ENCODE data around the gene DOP1A. TPM values are rescaled to one million over a fixed set of nuclear protein-coding genes. Genes with fewer than 3 reads are reported as not detected.

Gene DOP1A
- total RNA-seq, 4 donors from 2014 or later, result 33.2 to 46.9 (median 34.1) TPM

GRCh38 chr6:83071023-83071422, 3.6 kb downstream of the DOP1A start:
- no peak for DNase-seq (ENCODE audit: extremely low spot score)
- H3K9me3 ChIP-seq, result no peaks in the 10 kb centered on the region
- H3K27ac ChIP-seq (replicated peaks in 1 of 4), result peak overlapping the region; percentile 30 to 55 (median 46)
- WGBS, result 49% methylated on average over 4 of the region's 4 CpGs
- intact Hi-C loops (cut with DNase I), result no loop called here
- H3K36me3 ChIP-seq, result no peaks in the 10 kb centered on the region
- H3K4me3 ChIP-seq, result no peak overlapping the region
- TF ChIP-seq, protein P1, sequence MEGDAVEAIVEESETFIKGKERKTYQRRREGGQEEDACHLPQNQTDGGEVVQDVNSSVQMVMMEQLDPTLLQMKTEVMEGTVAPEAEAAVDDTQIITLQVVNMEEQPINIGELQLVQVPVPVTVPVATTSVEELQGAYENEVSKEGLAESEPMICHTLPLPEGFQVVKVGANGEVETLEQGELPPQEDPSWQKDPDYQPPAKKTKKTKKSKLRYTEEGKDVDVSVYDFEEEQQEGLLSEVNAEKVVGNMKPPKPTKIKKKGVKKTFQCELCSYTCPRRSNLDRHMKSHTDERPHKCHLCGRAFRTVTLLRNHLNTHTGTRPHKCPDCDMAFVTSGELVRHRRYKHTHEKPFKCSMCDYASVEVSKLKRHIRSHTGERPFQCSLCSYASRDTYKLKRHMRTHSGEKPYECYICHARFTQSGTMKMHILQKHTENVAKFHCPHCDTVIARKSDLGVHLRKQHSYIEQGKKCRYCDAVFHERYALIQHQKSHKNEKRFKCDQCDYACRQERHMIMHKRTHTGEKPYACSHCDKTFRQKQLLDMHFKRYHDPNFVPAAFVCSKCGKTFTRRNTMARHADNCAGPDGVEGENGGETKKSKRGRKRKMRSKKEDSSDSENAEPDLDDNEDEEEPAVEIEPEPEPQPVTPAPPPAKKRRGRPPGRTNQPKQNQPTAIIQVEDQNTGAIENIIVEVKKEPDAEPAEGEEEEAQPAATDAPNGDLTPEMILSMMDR (IDR thresholded peaks at IDR 0.05), result no peak
- TF ChIP-seq POLR2A (IDR thresholded peaks at IDR 0.05; ENCODE audit: low read depth) (no peak), EP300 (IDR thresholded peaks at IDR 0.05) (no peak), POLR2AphosphoS5 (IDR thresholded peaks at IDR 0.05) (no peak)
- peaks cover 31 to 56% (median 45%) of the 10 kb centered on the region in 4 donors for H3K4me1 ChIP-seq
- no peaks in the 10 kb centered on the region for H3K27me3 ChIP-seq

DNA sequence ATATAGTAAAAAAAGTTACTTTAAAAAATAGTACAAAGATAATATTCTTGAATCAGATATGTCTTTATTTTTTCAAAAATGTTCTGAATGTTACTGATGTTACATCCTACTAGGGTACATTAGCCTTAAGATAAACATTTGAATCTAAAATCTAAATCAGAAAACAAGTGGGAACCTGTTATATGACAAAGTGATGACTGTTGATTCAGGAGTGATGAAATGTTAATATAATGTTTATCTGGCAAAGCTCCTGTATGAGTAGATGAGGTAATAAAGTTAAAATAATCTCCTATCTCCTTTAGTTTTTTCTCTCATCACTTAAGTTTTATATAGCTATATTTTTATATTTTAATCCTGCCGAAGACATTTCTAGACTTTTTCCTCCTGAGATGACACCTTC, 4.2 kb downstream of the DOP1A start:
- no peaks in the 10 kb centered on the region for H3K27me3 ChIP-seq
- H3K4me3 ChIP-seq, result no peak overlapping the region
- no peak for DNase-seq (ENCODE audit: extremely low spot score)
- intact Hi-C loops (cut with DNase I), result no loop called here
- WGBS, result 50% methylated on average over 1 of the region's 1 CpG
- no peaks in the 10 kb centered on the region for H3K9me3 ChIP-seq
- H3K4me1 ChIP-seq, result peaks cover 31 to 54% (median 42%) of the 10 kb centered on the region in 4 donors
- H3K36me3 ChIP-seq, result no peaks in the 10 kb centered on the region
- TF ChIP-seq EP300 (IDR thresholded peaks at IDR 0.05), result no peak
- no peak for TF ChIP-seq POLR2AphosphoS5 (IDR thresholded peaks at IDR 0.05)
- TF ChIP-seq POLR2A (IDR thresholded peaks at IDR 0.05; ENCODE audit: low read depth), result no peak
- TF ChIP-seq, protein P1 (IDR thresholded peaks at IDR 0.05), result no peak
- peak overlapping the region; percentile 3 to 55 (median 46) for H3K27ac ChIP-seq (replicated peaks in 1 of 4)

GRCh38 chr6:83072726-83073125, 5.3 kb downstream of the DOP1A start:
- Histone ChIP-seq H3K4me3 (no peak overlapping the region), H3K27me3 (no peaks in the 10 kb centered on the region), H3K4me1 (peaks cover 31 to 54% (median 42%) of the 10 kb centered on the region in 4 donors), H3K9me3 (no peaks in the 10 kb centered on the region), H3K27ac (replicated peaks in 1 of 4) (no peak overlapping the region), H3K36me3 (no peaks in the 10 kb centered on the region)
- intact Hi-C loops (cut with DNase I), result no loop called here
- no peak for DNase-seq (ENCODE audit: extremely low spot score)
- 89% methylated on average over 2 of the region's 2 CpGs for WGBS
- TF ChIP-seq POLR2AphosphoS5 (IDR thresholded peaks at IDR 0.05) (no peak), POLR2A (IDR thresholded peaks at IDR 0.05; ENCODE audit: low read depth) (no peak), EP300 (IDR thresholded peaks at IDR 0.05) (no peak)
- TF ChIP-seq, protein P1 (IDR thresholded peaks at IDR 0.05), result no peak

GRCh38 chr6:83073615-83074014, 6.1 kb downstream of the DOP1A start:
- DNase-seq (ENCODE audit: extremely low spot score), result no peak
- Histone ChIP-seq H3K9me3 (no peaks in the 10 kb centered on the region), H3K4me3 (no peak overlapping the region), H3K4me1 (peaks cover 25 to 49% (median 38%) of the 10 kb centered on the region in 4 donors), H3K36me3 (no peaks in the 10 kb centered on the region), H3K27me3 (no peaks in the 10 kb centered on the region), H3K27ac (replicated peaks in 1 of 4) (no peak overlapping the region)
- 86% methylated on average over 1 of the region's 1 CpG for WGBS
- TF ChIP-seq POLR2AphosphoS5 (IDR thresholded peaks at IDR 0.05), result no peak
- intact Hi-C loops (cut with DNase I), result no loop called here

- Histone ChIP-seq H3K4me1 (peaks cover 0 to 17% (median 12%) of the 10 kb centered on the region in 4 donors), H3K36me3 (no peaks in the 10 kb centered on the region), H3K9me3 (no peaks in the 10 kb centered on the region), H3K4me3 (no peak overlapping the region), H3K27me3 (no peaks in the 10 kb centered on the region), H3K27ac (replicated peaks in 1 of 4) (no peak overlapping the region)
- intact Hi-C loops (cut with DNase I), result no loop called here
- no peak for DNase-seq (ENCODE audit: extremely low spot score)
- WGBS, result 25% methylated on average over 1 of the region's 1 CpG
- no peak for TF ChIP-seq POLR2AphosphoS5 (IDR thresholded peaks at IDR 0.05)
- TF ChIP-seq POLR2A (IDR thresholded peaks at IDR 0.05; ENCODE audit: low read depth), result no peak
- TF ChIP-seq EP300 (IDR thresholded peaks at IDR 0.05), result no peak
Observed at GRCh38 chr6:83083476-83083875, 16.0 kb downstream of the DOP1A start.

DNA sequence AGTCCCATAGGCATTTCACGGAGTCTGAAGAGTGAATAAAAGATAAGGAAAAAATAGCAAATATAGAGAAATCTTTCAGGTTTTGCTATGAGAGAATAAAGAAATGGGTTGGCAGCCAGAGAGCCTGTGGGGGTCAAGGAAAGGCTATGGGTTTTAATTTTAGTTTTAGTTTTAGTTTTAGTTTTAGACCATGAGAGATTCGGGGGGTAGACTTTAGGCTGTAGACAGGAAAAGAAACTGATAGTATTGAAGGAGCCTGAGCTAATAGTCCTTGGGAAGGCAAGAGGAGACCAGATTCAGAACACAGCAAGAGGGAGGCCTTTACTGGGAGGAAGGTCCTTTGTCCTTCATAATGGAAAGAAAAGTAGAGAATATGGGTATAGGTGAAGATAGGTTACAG, 19.3 kb downstream of the DOP1A start:
- no peak overlapping the region for H3K27ac ChIP-seq (replicated peaks in 1 of 4)
- intact Hi-C loops (cut with DNase I), result no loop called here

More for the DNA sequence above, 19.3 kb downstream of the DOP1A start:
- WGBS, result 90% methylated on average over 2 of the region's 2 CpGs
- H3K27me3 ChIP-seq, result no peaks in the 10 kb centered on the region
- peaks cover 0 to 21% (median 15%) of the 10 kb centered on the region in 4 donors for H3K4me1 ChIP-seq
- TF ChIP-seq POLR2A (IDR thresholded peaks at IDR 0.05; ENCODE audit: low read depth) (no peak), EP300 (IDR thresholded peaks at IDR 0.05) (no peak)
- no peak for DNase-seq (ENCODE audit: extremely low spot score)
- no peaks in the 10 kb centered on the region for H3K9me3 ChIP-seq
- no peaks in the 10 kb centered on the region for H3K36me3 ChIP-seq
- no peak overlapping the region for H3K4me3 ChIP-seq
